Activated T-helper 1 cell treated with anti-CD3 and anti-CD28 coated beads, Interleukin-2, amount 50 U/mL, for 16 hours (primary cell): ENCODE data around the gene BGLAP.

Source experiments
- DNase-seq, 2 donors: peaks; one replicate each; pipeline ENCODE4 v3.0.0-alpha.2; 2020; ENCODE audit warnings: low read depth in 1 of 2, low spot score in 1 of 2

The BGLAP gene

GRCh38 chr1:156289857-156290256, 47.9 kb downstream of the BGLAP start:
- DNase-seq, result no peak

- no peak for DNase-seq
Observed at GRCh38 chr1:156291226-156292061, 49.5 kb downstream of the BGLAP start.
